Natural killer cell (primary cell): ENCODE results near the gene OR51B2. TPM values are rescaled to one million over a fixed set of nuclear protein-coding genes. Genes with fewer than 3 reads are reported as not detected.

Experiments used
- ATAC-seq, 3 donors: fragments of 150-1000 bp in 2 of 3; fragments of 200-7000 bp in 1 of 3; cut with Tn5 transposase; 1 replicate in 1 of 3; 2 replicates in 2 of 3; pipeline ENCODE4 v1.10.0; 2021; ENCODE audit warnings: mild to moderate bottlenecking in 2 of 3, moderate library complexity in 2 of 3
- DNase-seq, 2 donors: peaks; one replicate each; pipeline versions ENCODE4 v3.0.0 to v3.0.0-alpha.2; 2013 to 2021; ENCODE audit warnings: mixed read lengths in 1 of 2
- H3K27ac ChIP-seq: one replicate; pipeline ENCODE4 v1.5.1; 2013; ENCODE audit warnings: mild to moderate bottlenecking, low read length
- H3K27me3 ChIP-seq: one replicate; pipeline ENCODE4 v1.6.1; 2013; ENCODE audit warnings: low read length; ENCODE audit not compliant: control insufficient read depth, insufficient read depth
- H3K36me3 ChIP-seq: one replicate; pipeline ENCODE4 v1.6.1; 2013; ENCODE audit warnings: low read length; ENCODE audit not compliant: control insufficient read depth, insufficient read depth
- H3K4me1 ChIP-seq: one replicate; pipeline ENCODE4 v1.6.1; 2013; ENCODE audit warnings: low read length; ENCODE audit not compliant: control insufficient read depth, insufficient read depth
- H3K4me3 ChIP-seq: one replicate; pipeline ENCODE4 v1.5.1; 2013; ENCODE audit warnings: low read length
- H3K9me3 ChIP-seq: one replicate; pipeline ENCODE4 v1.6.1; 2013; ENCODE audit warnings: low read length; ENCODE audit not compliant: control insufficient read depth, insufficient read depth
- H3K27ac Mint-ChIP-seq, 2 donors: one replicate each; pipeline ENCODE4 v1.8.0; 2022; ENCODE audit warnings: mild to moderate bottlenecking in 2 of 2, mixed read lengths in 2 of 2, moderate library complexity in 1 of 2
- H3K27me3 Mint-ChIP-seq, 2 donors: one replicate each; pipeline ENCODE4 v1.8.0; 2022; ENCODE audit warnings: low read depth in 2 of 2, mixed read lengths in 2 of 2
- H3K36me3 Mint-ChIP-seq: one replicate; pipeline ENCODE4 v1.8.0; 2022; ENCODE audit warnings: mixed read lengths
- H3K4me1 Mint-ChIP-seq, 2 donors: one replicate each; pipeline ENCODE4 v1.8.0; 2022; ENCODE audit warnings: mixed read lengths in 2 of 2
- H3K4me3 Mint-ChIP-seq: one replicate; pipeline ENCODE4 v1.8.0; 2022; ENCODE audit warnings: mild to moderate bottlenecking, moderate library complexity, mixed read lengths
- H3K9me3 Mint-ChIP-seq, 2 donors: one replicate each; pipeline ENCODE4 v1.8.0; 2022; ENCODE audit warnings: mixed read lengths in 2 of 2
- CTCF ChIP-seq: fragments of 200-600 bp; IDR thresholded peaks from one replicate; pipeline ENCODE4 v1.8.0; 2022; ENCODE audit warnings: antibody characterized with exemption
- WGBS: methylation state at CpG from one replicate; pipeline ENCODE4 v1.1.7; 2013; ENCODE audit warnings: missing lambda C conversion rate; ENCODE audit not compliant: insufficient coverage; 5-methylcytosine and 5-hydroxymethylcytosine counted together
- intact Hi-C: fragments of 100-400 bp; cut with micrococcal nuclease; formaldehyde crosslinking; loops from one replicate; pipeline ENCODE4 v1.14.2; 2022
- total RNA-seq, 4 donors: library from RNA; stranded (reverse); fragments of 120-200 nt in 1 of 4; gene quantifications; one replicate each; pipeline versions ENCODE4 v1.2.3 to v1.2.4, GENCODE V29; 2013 to 2022

The OR51B2 gene
- total RNA-seq, 3 donors from 2014 or later (not counting 1 experiment from before 2014, with no cell fraction given), result not detected

DNA sequence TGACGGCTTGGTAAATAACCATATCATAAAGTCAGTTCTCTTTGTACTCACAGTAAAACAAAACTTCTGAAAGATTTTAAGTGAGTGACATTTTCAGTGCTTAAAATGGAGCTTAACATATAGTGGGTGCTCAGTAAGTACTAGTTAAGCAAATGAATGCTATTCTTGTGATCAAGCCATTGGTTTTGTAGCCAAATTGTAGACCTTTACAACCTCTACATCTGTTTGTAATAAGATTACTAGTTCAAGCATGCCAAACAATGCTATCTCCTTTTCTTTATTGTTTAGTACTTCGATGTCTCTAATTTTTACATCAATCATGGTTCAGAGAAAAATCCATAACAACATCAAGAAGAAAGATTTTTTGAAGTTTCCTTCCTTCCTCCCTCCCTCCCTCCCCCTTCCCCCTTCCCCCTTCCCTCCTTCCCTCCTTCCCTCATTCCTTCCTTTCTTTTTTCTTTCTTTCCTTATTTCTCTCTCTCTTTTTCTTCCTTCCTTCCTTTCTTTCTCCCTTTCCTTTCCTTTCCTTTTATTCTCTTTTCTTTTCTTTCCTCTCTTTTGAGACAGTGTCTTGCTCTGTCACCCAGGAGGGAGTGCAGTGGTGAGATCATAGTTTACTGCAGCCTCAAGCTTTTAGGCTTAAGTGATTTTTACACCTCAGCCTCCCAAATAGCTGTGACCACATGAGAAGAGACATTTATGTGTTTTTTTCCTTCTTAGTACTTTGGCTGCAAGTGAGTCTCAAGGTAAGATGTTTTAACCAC is 16.7 kb downstream of the OR51B2 start:
- Histone ChIP-seq H3K9me3 (no peaks in the 10 kb centered on the region), H3K27ac (no peak overlapping the region), H3K4me3 (no peak overlapping the region), H3K27me3 (no peaks in the 10 kb centered on the region), H3K36me3 (no peaks in the 10 kb centered on the region), H3K4me1 (no peaks in the 10 kb centered on the region)
- H3K36me3 Mint-ChIP-seq, result no peaks in the 10 kb centered on the region
- intact Hi-C loops, result no loop called here
- H3K27me3 Mint-ChIP-seq, result peaks cover 0 to 5% of the 10 kb centered on the region in 2 donors
- ATAC-seq, result no peak
- no peak overlapping the region for H3K4me3 Mint-ChIP-seq
- no peak for TF ChIP-seq CTCF
- no peak for DNase-seq
- 86% methylated on average over 2 of the region's 2 CpGs for WGBS
- H3K4me1 Mint-ChIP-seq, result no peaks in the 10 kb centered on the region
- H3K9me3 Mint-ChIP-seq, result peaks cover 0 to 4% of the 10 kb centered on the region in 2 donors
- no peak overlapping the region for H3K27ac Mint-ChIP-seq

DNA sequence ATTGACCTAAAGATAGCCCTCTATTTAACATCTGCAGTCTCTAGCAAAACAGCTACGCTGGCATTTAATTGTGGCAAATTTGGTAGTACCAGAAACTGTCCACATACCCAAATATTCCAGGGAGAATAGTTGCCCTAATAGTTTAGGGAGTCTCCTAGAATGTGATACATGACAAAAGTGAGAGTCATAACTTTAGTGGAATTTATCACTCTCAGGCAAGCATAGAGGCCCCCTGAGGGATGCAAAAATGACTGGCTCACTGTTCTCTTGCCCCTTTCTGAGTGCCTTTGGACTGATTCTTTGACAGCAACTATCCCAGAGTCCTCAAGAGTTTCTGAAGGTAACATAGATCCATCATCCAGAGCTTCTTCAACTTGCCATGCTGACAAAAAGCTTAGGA is 20.1 kb downstream of the OR51B2 start:
- WGBS, result no CpG with 5 or more reads among the region's 1 CpG

GRCh38 chr11:5303626-5304025 is 20.5 kb downstream of the OR51B2 start:
- ATAC-seq (no peak), DNase-seq (no peak)
- WGBS, result 100% methylated on average over 1 of the region's 5 CpGs
- Histone ChIP-seq H3K27ac (no peak overlapping the region), H3K36me3 (no peaks in the 10 kb centered on the region), H3K9me3 (no peaks in the 10 kb centered on the region), H3K4me3 (no peak overlapping the region), H3K4me1 (no peaks in the 10 kb centered on the region), H3K27me3 (no peaks in the 10 kb centered on the region)
- Mint-ChIP-seq H3K27ac (no peak overlapping the region), H3K36me3 (no peaks in the 10 kb centered on the region), H3K9me3 (peaks cover 0 to 2% of the 10 kb centered on the region in 2 donors), H3K4me1 (no peaks in the 10 kb centered on the region), H3K27me3 (no peaks in the 10 kb centered on the region), H3K4me3 (no peak overlapping the region)
- TF ChIP-seq CTCF, result no peak
- intact Hi-C loops, result no loop called here

More for the DNA sequence above, 20.1 kb downstream of the OR51B2 start:
- Mint-ChIP-seq H3K27ac (no peak overlapping the region), H3K4me1 (no peaks in the 10 kb centered on the region), H3K27me3 (no peaks in the 10 kb centered on the region), H3K9me3 (peaks cover 0 to 2% of the 10 kb centered on the region in 2 donors), H3K36me3 (no peaks in the 10 kb centered on the region), H3K4me3 (no peak overlapping the region)
- no peaks in the 10 kb centered on the region for H3K27me3 ChIP-seq
- H3K36me3 ChIP-seq, result no peaks in the 10 kb centered on the region
- no peak overlapping the region for H3K27ac ChIP-seq
- no peaks in the 10 kb centered on the region for H3K9me3 ChIP-seq
- H3K4me3 ChIP-seq, result no peak overlapping the region
- TF ChIP-seq CTCF, result no peak
- no peak for ATAC-seq
- intact Hi-C loops, result no loop called here
- no peak for DNase-seq
- H3K4me1 ChIP-seq, result no peaks in the 10 kb centered on the region

DNA sequence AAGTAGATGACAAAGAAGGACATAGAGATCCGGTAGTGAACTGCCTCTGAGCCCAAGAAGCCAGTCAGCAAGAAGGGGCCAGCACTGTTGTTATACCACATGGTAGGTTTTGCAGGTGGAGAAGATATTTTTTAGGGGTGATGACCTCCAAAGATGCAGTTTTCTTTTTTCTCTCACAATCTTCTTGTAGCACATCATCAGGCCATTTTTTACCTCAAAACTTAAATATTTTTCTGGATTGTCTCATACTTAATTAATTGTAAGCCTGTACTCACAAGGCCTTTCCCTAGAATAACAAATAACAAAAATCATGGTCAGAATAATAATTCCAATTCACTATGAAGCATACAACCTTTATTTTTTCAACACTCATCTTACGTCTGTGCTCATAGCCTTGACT is 22.3 kb downstream of the OR51B2 start, which contains the start of gene OR51B4:
Gene OR51B4, minus strand, starts transcription at position 101 of the 400 bp plus-strand sequence. Its CDS starts 0 bp downstream, at position 101.
- whole genome bisulfite sequencing, result 98% methylated on average over 2 of the region's 2 CpGs

More for the DNA sequence above, 22.3 kb downstream of the OR51B2 start, which contains the start of gene OR51B4:
- ATAC-seq (no peak), DNase-seq (no peak)
- Histone ChIP-seq H3K27me3 (no peaks in the 10 kb centered on the region), H3K9me3 (no peaks in the 10 kb centered on the region), H3K36me3 (no peaks in the 10 kb centered on the region), H3K27ac (no peak within 1 kb of the TSS), H3K4me3 (no peak within 1 kb of the TSS), H3K4me1 (no peaks in the 10 kb centered on the region)
- H3K27me3 Mint-ChIP-seq, result no peaks in the 10 kb centered on the region
- H3K4me1 Mint-ChIP-seq, result no peaks in the 10 kb centered on the region
- H3K36me3 Mint-ChIP-seq, result no peaks in the 10 kb centered on the region
- intact Hi-C loops, result no loop called here
- no peak for TF ChIP-seq CTCF
- H3K9me3 Mint-ChIP-seq, result peaks cover 0 to 2% of the 10 kb centered on the region in 2 donors
- no peak within 1 kb of the TSS for H3K27ac Mint-ChIP-seq
- H3K4me3 Mint-ChIP-seq, result no peak within 1 kb of the TSS
